Pancreas (tissue), 10 donors: ENCODE data around the gene PPIA. TPM values are rescaled to one million over a fixed set of nuclear protein-coding genes. Genes with fewer than 3 reads are reported as not detected.
"Not testable (repeated sequence)": the region's sequence is repeated elsewhere in the genome, so short reads cannot be mapped to it uniquely, and the experiment has no call there.

Source experiments
- ATAC-seq, 4 donors: fragments of 200-7000 bp; cut with Tn5 transposase; one replicate each; pipeline versions ENCODE4 v1.8.0 to v1.9.1; 2020; ENCODE audit warnings: mild to moderate bottlenecking in 4 of 4, moderate library complexity in 4 of 4
- DNase-seq, 6 donors: peaks; one replicate each; pipeline ENCODE4 v3.0.0-alpha.2; 2020
- FAIRE-seq: peaks from 2 replicates; lab custom pipeline; 2012; peaks lifted over from hg19 to GRCh38; lab: Jason Lieb, UNC
- H3K27ac ChIP-seq, 4 donors: fragments of 200-600 bp; sonication (generic); 1 replicate in 3 of 4; 2 replicates in 1 of 4; pipeline versions ENCODE4 v1.5.0 to v1.8.0; 2020
- H3K27me3 ChIP-seq, 4 donors: fragments of 200-600 bp; one replicate each; pipeline ENCODE4 v1.8.0; 2021
- H3K36me3 ChIP-seq, 3 donors: fragments of 200-600 bp; sonication (generic) in 1 of 3; one replicate each; pipeline versions ENCODE4 v1.5.0 to v1.8.0; 2020 to 2021
- H3K4me1 ChIP-seq, 3 donors: fragments of 200-600 bp; one replicate each; pipeline ENCODE4 v1.8.0; 2021
- H3K4me3 ChIP-seq, 4 donors: fragments of 200-600 bp; sonication (generic) in 2 of 4; one replicate each; pipeline versions ENCODE4 v1.5.0 to v1.8.0; 2020 to 2021
- H3K9me3 ChIP-seq, 4 donors: fragments of 200-600 bp; one replicate each; pipeline ENCODE4 v1.8.0; 2021
- WGBS, 2 donors: extraction: QIAGEN DNeasy Blood & Tissue Kit; methylation state at CpG; one replicate each; pipeline ENCODE4 v1.1.7; 2013; 5-methylcytosine and 5-hydroxymethylcytosine counted together
- intact Hi-C, 3 donors: fragments of 100-400 bp; cut with DNase I; formaldehyde crosslinking; loops; one replicate each; pipeline versions ENCODE4 v1.11.1 to v1.14.2; 2022
- polyA plus RNA-seq, 2 donors: library from polyadenylated mRNA; stranded (reverse); fragments of 200-250 nt; gene quantifications; one replicate each; pipeline ENCODE4 v1.2.3, GENCODE V29; 2013
- total RNA-seq, 6 donors: library from RNA; stranded (reverse); fragmentation: NEBNext Ultra II Directional in 4 of 6; extraction: Animal tissue kit (Norgen Biotek cat#: 25700) in 4 of 6; gene quantifications; one replicate each; pipeline versions ENCODE4 v1.2.1 to v1.2.4, GENCODE V29; 2021 to 2023
- TF ChIP-seq, protein P1 (sequence below), 4 donors: fragments of 200-600 bp; sonication (generic) in 3 of 4; IDR thresholded peaks; one replicate each; pipeline versions ENCODE4 v1.5.0 to v1.8.0; 2021; ENCODE audit warnings: antibody characterized with exemption in 4 of 4
- donor health status: healthy with polysubstance abuse.
- donor health status: DM: no; HTN: no; CAD: no; lungs with moderate emphysema.
- donor health status: DM: no; HTN: no; CAD: no.
- donor health status: control.
- donor health status: control.
- donor health status: Bipolar disorder and iron deficiency.
- donor health status: DM: yes; HTN: yes; CAD: no.
- donor health status: DM: no; HTN: no; CAD: no.
- donor health status: DM: no; HTN: no; CAD: no.
- donor health status: DM: yes; HTN: yes; CAD: no.

The PPIA gene
- total and polyA plus RNA-seq, 8 donors, result 281 to 1,024 (median 522) TPM

DNA sequence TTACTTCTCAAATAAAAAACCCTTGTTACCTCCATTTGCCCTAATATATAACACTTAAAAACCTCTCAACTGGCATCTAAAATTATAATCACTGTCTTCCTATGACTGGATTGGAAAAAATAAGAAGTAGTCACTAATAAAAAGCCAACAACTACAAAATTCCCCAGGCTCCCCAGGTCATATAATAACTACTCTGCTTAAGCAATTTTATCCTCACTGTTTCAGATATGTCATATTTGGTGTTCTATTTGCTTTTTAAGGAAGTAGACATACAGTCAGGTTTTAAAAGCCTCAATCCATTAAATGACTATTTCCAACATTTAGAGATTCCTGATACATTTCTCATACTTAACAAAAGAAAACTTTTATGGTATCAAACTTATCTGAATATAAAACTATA, 49.0 kb downstream of the PPIA start:
- ATAC-seq, result no peak

DNA sequence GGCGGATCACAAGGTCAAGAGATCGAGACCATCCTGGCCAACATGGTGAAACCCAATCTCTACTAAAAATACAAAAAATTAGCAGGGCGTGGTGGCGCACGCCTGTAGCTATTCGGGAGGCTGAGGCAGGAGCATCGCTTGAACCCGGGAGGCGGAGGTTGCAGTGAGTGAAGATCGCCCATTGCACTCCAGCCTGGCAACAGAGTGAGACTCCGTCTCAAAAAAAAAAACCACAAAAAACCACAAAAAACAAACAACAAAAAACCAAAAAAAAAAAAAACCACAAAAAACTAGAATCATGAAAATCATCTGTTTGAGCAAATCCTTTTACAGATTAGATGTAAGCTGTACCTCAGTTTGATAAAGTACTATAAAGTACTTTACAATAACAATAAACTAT, 49.9 kb downstream of the PPIA start:
- peaks cover 0 to 28% (median 17%) of the 10 kb centered on the region in 3 donors for H3K4me1 ChIP-seq
- intact Hi-C loops, H3K36me3 ChIP-seq, DNase-seq, ATAC-seq, FAIRE-seq, H3K9me3 ChIP-seq, H3K27me3 ChIP-seq: not testable (repeated sequence)
- H3K27ac ChIP-seq, result peak overlapping the region in 3 of 4 donors; percentile 87 to 97 (median 96)
- WGBS, 2 donors, result 32 to 38% methylated on average over 11 of the region's 11 CpGs
- peak overlapping the region in 3 of 4 donors; percentile 65 to 77 (median 73) for H3K4me3 ChIP-seq

More for the DNA sequence above, 49.0 kb downstream of the PPIA start:
- no peak overlapping the region for H3K4me3 ChIP-seq
- H3K9me3 ChIP-seq, result no peaks in the 10 kb centered on the region
- DNase-seq (no peak), FAIRE-seq (no peak)
- H3K4me1 ChIP-seq, result peaks cover 0 to 31% (median 17%) of the 10 kb centered on the region in 3 donors
- H3K36me3 ChIP-seq, result peaks cover 0 to 10% (median 0%) of the 10 kb centered on the region in 3 donors
- TF ChIP-seq, protein P1, sequence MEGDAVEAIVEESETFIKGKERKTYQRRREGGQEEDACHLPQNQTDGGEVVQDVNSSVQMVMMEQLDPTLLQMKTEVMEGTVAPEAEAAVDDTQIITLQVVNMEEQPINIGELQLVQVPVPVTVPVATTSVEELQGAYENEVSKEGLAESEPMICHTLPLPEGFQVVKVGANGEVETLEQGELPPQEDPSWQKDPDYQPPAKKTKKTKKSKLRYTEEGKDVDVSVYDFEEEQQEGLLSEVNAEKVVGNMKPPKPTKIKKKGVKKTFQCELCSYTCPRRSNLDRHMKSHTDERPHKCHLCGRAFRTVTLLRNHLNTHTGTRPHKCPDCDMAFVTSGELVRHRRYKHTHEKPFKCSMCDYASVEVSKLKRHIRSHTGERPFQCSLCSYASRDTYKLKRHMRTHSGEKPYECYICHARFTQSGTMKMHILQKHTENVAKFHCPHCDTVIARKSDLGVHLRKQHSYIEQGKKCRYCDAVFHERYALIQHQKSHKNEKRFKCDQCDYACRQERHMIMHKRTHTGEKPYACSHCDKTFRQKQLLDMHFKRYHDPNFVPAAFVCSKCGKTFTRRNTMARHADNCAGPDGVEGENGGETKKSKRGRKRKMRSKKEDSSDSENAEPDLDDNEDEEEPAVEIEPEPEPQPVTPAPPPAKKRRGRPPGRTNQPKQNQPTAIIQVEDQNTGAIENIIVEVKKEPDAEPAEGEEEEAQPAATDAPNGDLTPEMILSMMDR (IDR thresholded peaks at IDR 0.05), result no peak
- peak overlapping the region in 1 of 4 donors; percentile 22 for H3K27ac ChIP-seq
- H3K27me3 ChIP-seq, result no peaks in the 10 kb centered on the region
- intact Hi-C loops, result no loop called here

DNA sequence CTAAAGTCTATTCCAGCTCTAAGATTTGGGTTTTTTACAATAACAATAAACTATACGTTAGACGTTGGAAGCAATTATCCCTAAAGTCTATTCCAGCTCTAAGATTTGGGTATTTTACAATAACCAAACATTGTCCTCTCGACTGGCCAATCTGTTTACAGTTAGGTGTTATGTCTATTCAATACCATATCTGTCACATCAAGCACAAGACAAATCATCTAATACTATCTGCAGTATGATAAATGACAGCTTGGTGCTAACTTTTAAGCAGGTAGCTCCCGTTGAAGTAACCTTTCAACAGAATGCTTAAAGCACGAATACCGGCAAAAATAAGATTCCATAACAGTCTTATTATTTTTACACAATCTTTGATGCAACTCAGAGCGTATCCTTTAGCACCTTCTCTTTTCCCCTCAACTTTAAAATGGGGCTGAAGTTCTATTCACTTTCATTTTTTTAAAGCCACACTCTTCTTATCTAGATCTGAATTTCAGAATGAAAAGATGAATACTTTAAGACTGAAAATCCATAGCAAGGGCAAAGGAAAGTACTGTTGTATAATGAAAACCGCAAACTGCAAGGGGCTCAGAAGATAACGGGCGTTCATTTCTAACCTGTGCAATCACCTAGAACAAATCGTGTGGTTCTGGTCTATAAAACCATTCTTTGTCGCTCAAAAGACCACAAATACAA, 50.5 kb downstream of the PPIA start:
- WGBS, 2 donors, result 0% methylated on average over 12 of the region's 12 CpGs
- Histone ChIP-seq H3K27me3 (no peaks in the 10 kb centered on the region), H3K4me3 (peak overlapping the region; percentile 65 to 77 (median 71)), H3K4me1 (peaks cover 0 to 27% (median 17%) of the 10 kb centered on the region in 3 donors), H3K36me3 (peaks cover 0 to 5% (median 0%) of the 10 kb centered on the region in 3 donors), H3K27ac (peak overlapping the region; percentile 87 to 99 (median 96)), H3K9me3 (no peaks in the 10 kb centered on the region)
- no peak for FAIRE-seq
- intact Hi-C loops, result no loop called here
- no peak for DNase-seq
- ATAC-seq, result no peak
- TF ChIP-seq, protein P1 (IDR thresholded peaks at IDR 0.05), result no peak

DNA sequence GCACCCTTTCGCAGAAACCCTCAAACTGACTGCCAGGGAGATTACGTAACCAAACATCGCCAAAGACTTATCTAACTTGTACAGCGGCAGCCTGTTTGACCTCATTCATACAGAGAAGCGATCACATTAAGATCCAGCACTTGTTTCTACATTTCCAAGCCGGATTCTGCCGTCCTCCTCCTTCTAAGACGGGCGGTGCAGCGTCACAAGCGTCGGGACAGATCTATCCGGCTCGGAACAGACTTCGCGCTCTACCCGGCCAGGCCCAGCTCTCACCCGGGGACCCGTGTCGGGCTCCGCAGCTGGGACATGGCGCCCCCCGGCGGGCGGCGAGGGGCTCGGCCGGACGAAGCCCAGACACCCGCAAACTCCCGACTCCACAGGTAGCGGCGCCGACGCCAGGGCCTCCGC, 51.0 kb downstream of the PPIA start:
- Histone ChIP-seq H3K27me3 (no peaks in the 10 kb centered on the region), H3K36me3 (peaks cover 0 to 3% (median 0%) of the 10 kb centered on the region in 3 donors), H3K27ac (peak overlapping the region; percentile 87 to 99 (median 96)), H3K4me1 (peaks cover 0 to 22% (median 17%) of the 10 kb centered on the region in 3 donors), H3K9me3 (no peaks in the 10 kb centered on the region), H3K4me3 (peak overlapping the region; percentile 65 to 77 (median 71))
- ATAC-seq (peak; percentile 72 to 81 (median 76)), FAIRE-seq (no peak), DNase-seq (peak; percentile 79 to 92 (median 88))
- intact Hi-C loops, result no loop called here
- TF ChIP-seq, protein P1 (IDR thresholded peaks at IDR 0.05), result peak; percentile 67 to 83 (median 76)
- WGBS, 2 donors, result 0% methylated on average over 28 to 36 of the region's 36 CpGs

DNA sequence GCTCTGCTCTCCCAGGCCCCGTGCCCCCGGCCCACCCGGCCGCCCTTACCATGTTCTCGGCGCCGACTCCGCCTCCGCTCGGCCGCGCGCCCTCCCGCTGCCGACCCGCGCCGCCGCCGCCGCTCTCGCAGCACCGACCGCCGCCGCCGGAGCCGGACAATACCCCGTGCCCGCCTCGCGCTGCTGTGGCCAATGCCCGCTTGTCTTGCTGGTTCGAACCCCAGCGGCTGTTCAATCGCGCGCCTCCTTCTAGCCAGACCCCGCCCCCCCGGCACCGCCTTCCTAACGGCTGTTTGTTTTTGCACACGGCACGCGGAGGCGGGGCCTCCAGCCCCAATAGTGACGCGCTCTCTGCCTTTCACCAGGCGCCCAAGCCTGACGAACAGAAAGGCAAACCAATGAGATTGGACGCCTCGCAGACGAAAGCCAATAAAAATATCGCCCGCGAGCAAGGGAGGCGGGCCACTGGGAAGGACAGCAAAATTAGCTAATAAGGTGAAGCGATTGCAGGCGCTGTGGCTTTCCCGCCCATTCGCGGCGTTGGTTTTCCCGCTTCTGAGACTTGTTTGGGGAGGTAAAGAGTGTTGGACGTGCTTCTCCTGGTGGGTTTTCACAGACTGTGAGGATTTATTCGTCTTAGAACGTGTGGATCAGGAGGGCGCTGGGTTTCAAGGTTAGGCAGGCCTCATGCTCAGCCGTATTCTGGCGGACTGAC, 51.6 kb downstream of the PPIA start, which contains the start of gene H2AZ2:
H2AZ2 (minus strand) TSS at position 168 of the 715 bp plus-strand sequence; CDS start at position 52, 116 bp downstream.
- no peaks in the 10 kb centered on the region for H3K9me3 ChIP-seq
- no peaks in the 10 kb centered on the region for H3K27me3 ChIP-seq
- H3K4me1 ChIP-seq, result peaks cover 0 to 22% (median 17%) of the 10 kb centered on the region in 3 donors
- TF ChIP-seq, protein P1 (IDR thresholded peaks at IDR 0.05), result no peak
- no peaks in the 10 kb centered on the region for H3K36me3 ChIP-seq
- peak; percentile 92 to 96 (median 92) for ATAC-seq
- peak; percentile 99 to 100 (median 100) for DNase-seq
- peak within 1 kb of the TSS; percentile 87 to 99 (median 96) for H3K27ac ChIP-seq
- 0% methylated on average over 38 to 70 of the region's 70 CpGs for WGBS, 2 donors
- peak within 1 kb of the TSS; percentile 65 to 77 (median 71) for H3K4me3 ChIP-seq
- peak; percentile 95 for FAIRE-seq
- intact Hi-C loops, result no loop called here
